Gastrocnemius medialis (tissue), 4 donors: Measurements from ENCODE around the gene ASAP2.

Experiments
- POLR2A ChIP-seq, 2 donors: fragments of 450-650 bp; IDR thresholded peaks; one replicate each; pipeline ENCODE4 v1.6.1; 2017; ENCODE audit warnings: antibody characterized with exemption in 2 of 2, mild to moderate bottlenecking in 2 of 2, moderate library complexity in 2 of 2
- TF ChIP-seq, protein P1 (sequence below), 5 experiments: fragments of 450-650 bp in 3 of 5; fragments of 200-600 bp in 2 of 5; sonication (generic) in 2 of 5; IDR thresholded peaks in 4 of 5; conservative IDR thresholded peaks in 1 of 5; 1 replicate in 4 of 5; 2 replicates in 1 of 5; pipeline ENCODE4 v1.5.1; 2016 to 2019; ENCODE audit warnings: antibody characterized with exemption in 5 of 5, mild to moderate bottlenecking in 3 of 5, moderate library complexity in 3 of 5

DNA sequence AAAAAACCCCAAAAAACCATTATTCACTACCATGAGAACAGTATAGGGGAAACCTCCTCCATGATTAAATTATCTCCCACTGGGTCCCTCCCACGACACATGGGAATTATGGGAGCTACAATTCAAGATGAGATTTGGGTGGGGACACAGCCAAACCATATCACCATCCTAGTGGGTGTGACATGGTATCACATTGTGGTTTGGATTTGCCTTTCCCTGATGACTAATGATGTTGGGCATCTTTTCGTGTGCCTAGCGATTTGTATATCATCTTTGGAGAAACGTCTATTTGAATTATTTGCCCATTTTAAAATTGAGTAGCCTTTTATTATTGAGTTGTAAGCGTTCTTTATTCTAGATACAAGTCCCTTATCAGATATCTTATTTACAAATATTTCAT lies 8.7 kb upstream of the ASAP2 start:
- no peak for TF ChIP-seq POLR2A (IDR thresholded peaks at IDR 0.05)
- TF ChIP-seq, protein P1, sequence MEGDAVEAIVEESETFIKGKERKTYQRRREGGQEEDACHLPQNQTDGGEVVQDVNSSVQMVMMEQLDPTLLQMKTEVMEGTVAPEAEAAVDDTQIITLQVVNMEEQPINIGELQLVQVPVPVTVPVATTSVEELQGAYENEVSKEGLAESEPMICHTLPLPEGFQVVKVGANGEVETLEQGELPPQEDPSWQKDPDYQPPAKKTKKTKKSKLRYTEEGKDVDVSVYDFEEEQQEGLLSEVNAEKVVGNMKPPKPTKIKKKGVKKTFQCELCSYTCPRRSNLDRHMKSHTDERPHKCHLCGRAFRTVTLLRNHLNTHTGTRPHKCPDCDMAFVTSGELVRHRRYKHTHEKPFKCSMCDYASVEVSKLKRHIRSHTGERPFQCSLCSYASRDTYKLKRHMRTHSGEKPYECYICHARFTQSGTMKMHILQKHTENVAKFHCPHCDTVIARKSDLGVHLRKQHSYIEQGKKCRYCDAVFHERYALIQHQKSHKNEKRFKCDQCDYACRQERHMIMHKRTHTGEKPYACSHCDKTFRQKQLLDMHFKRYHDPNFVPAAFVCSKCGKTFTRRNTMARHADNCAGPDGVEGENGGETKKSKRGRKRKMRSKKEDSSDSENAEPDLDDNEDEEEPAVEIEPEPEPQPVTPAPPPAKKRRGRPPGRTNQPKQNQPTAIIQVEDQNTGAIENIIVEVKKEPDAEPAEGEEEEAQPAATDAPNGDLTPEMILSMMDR (IDR thresholded peaks at IDR 0.05 in 4 of 5, conservative IDR thresholded peaks at IDR 0.05 in 1 of 5), result no peak
